Measurements from ENCODE around the gene ILKAP. TPM values are rescaled to one million over a fixed set of nuclear protein-coding genes. Genes with fewer than 3 reads are reported as not detected.

The ILKAP gene
- total RNA-seq, 1 experiment from 2014 or later, result 31.6 TPM

DNA sequence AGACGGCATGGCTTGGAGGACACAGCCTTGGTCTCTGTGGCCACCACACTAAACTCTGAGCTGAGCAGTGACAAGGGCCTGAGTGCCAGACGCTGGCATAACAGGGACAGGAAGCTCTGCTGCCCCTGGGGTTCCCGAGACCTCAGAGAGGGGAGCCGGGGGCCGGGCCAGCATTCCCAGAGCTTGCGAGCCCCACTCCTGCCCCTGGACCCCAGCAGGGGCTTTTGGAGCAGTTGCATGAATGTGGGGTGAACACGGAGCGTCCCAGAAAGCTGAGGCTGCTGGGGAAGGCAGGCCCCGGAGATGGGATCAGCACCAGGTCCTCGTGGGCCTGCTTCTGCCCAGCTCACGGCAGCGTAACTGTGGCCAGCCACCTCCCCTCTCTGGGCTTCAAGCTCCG lies 52.3 kb downstream of the ILKAP start:
- H3K27me3 ChIP-seq (replicated peaks; ENCODE audit: control insufficient read depth, insufficient read depth, low read length), result no peaks in the 10 kb centered on the region
- no peak overlapping the region for H3K4me3 ChIP-seq (ENCODE audit: low read depth, low read length)
- no peaks in the 10 kb centered on the region for H3K36me3 ChIP-seq (ENCODE audit: control insufficient read depth, insufficient read depth, low read length)
- H3K9me3 ChIP-seq, result no peaks in the 10 kb centered on the region
- no TSS peak for BruUV-seq (replicated peaks)
- intact Hi-C loops (cut with micrococcal nuclease; ENCODE audit: unreplicated experiment), result loop anchor here (10.0 kb wide), 1 partner anchor 296 kb away; the partner anchor contains the start of gene RAMP1
- no peaks in the 10 kb centered on the region for H3K27me3 Mint-ChIP-seq (ENCODE audit: insufficient read depth, unreplicated experiment)
- ChIA-PET CTCF (no interaction called here), POLR2A (no interaction called here)
- no peak overlapping the region for H3K4me3 Mint-ChIP-seq (ENCODE audit: unreplicated experiment)
- no peak overlapping the region for H3K27ac Mint-ChIP-seq (ENCODE audit: unreplicated experiment)
- no peaks in the 10 kb centered on the region for H3K4me1 ChIP-seq
- H3K9me3 Mint-ChIP-seq (ENCODE audit: unreplicated experiment), result no peaks in the 10 kb centered on the region
- TF ChIP-seq, protein P1, sequence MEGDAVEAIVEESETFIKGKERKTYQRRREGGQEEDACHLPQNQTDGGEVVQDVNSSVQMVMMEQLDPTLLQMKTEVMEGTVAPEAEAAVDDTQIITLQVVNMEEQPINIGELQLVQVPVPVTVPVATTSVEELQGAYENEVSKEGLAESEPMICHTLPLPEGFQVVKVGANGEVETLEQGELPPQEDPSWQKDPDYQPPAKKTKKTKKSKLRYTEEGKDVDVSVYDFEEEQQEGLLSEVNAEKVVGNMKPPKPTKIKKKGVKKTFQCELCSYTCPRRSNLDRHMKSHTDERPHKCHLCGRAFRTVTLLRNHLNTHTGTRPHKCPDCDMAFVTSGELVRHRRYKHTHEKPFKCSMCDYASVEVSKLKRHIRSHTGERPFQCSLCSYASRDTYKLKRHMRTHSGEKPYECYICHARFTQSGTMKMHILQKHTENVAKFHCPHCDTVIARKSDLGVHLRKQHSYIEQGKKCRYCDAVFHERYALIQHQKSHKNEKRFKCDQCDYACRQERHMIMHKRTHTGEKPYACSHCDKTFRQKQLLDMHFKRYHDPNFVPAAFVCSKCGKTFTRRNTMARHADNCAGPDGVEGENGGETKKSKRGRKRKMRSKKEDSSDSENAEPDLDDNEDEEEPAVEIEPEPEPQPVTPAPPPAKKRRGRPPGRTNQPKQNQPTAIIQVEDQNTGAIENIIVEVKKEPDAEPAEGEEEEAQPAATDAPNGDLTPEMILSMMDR (IDR thresholded peaks at IDR 0.05; ENCODE audit: insufficient read depth in 1 of 2, low read depth in 1 of 2, low read length in 1 of 2, severe bottlenecking in 1 of 2, unreplicated experiment in 1 of 2), result no peak
- no peaks in the 10 kb centered on the region for H3K4me1 Mint-ChIP-seq (ENCODE audit: low read depth, unreplicated experiment)
- DNase-seq, result no peak
- H3K36me3 Mint-ChIP-seq (ENCODE audit: insufficient read depth, unreplicated experiment), result peaks cover 4% of the 10 kb centered on the region

DNA sequence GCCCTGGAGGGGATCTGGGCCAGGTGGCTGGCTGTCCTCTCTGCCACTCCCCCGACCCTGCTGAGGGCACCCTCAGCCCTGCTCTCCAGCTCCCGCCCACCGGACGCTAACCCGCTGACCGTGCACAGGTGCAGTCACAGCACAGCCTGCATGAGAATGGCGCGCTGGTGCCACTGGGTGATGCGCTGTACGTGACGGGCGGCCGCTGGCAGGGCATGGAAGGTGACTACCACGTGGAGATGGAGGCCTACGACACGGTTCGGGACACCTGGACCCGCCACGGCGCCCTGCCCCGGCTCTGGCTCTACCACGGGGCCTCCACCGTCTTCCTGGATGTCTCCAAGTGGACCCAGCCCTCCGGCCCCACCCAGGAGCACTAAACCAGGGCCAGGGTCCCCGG lies 52.8 kb downstream of the ILKAP start:
- H3K4me3 Mint-ChIP-seq (ENCODE audit: unreplicated experiment), result no peak overlapping the region
- no peak for DNase-seq

DNA sequence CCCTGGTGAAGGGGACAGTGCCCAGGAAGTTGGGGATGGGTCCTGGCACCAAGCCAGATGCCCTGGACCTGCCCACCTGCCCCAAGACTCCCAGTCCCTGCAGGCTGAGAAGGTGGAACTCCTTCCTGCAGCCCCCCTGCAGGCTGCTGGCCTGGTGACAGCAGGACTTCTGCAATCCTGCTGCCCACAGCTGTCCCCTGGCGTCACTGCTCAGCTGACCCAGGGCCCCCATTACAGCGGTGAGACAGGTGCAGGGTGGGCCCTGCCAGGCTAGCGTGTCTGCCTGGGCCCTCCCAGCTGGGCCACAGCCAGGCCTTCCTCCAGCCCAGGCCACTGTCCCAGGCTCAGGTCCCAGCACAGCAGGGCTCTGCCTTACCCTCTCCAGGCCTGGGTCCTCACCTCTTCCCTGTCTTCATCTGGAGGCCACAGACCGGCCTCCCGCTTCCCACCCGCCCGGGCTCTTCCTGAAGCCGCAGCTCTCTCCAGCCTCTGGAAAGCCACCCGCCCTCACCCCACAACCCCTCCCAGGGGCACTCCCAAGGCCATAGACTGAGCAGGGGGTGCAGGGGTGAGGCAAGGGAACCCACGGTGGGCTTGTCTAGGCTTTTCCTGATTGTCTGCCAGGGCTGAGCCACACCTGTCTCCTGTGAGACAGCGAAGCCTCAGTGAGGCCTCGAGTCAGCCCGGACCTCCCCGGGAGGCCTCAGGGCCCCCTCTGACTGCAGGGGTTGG lies 53.5 kb downstream of the ILKAP start:
- Histone ChIP-seq H3K9me3 (no peaks in the 10 kb centered on the region), H3K4me3 (ENCODE audit: low read depth, low read length) (no peak overlapping the region), H3K36me3 (ENCODE audit: control insufficient read depth, insufficient read depth, low read length) (no peaks in the 10 kb centered on the region), H3K4me1 (no peaks in the 10 kb centered on the region), H3K27me3 (replicated peaks; ENCODE audit: control insufficient read depth, insufficient read depth, low read length) (no peaks in the 10 kb centered on the region)
- BruUV-seq (replicated peaks), result no TSS peak
- POLR2A ChIA-PET, result no interaction called here
- no peaks in the 10 kb centered on the region for H3K4me1 Mint-ChIP-seq (ENCODE audit: low read depth, unreplicated experiment)
- CTCF ChIA-PET, result no interaction called here
- intact Hi-C loops (cut with micrococcal nuclease; ENCODE audit: unreplicated experiment), result loop anchor here (10.0 kb wide), 1 partner anchor 295 kb away; the partner anchor contains the start of gene RAMP1
- no peak overlapping the region for H3K27ac Mint-ChIP-seq (ENCODE audit: unreplicated experiment)
- H3K36me3 Mint-ChIP-seq (ENCODE audit: insufficient read depth, unreplicated experiment), result peaks cover 4% of the 10 kb centered on the region
- H3K4me3 Mint-ChIP-seq (ENCODE audit: unreplicated experiment), result no peak overlapping the region
- H3K27me3 Mint-ChIP-seq (ENCODE audit: insufficient read depth, unreplicated experiment), result no peaks in the 10 kb centered on the region
- H3K9me3 Mint-ChIP-seq (ENCODE audit: unreplicated experiment), result no peaks in the 10 kb centered on the region
- DNase-seq, result no peak
- TF ChIP-seq, protein P1 (IDR thresholded peaks at IDR 0.05; ENCODE audit: insufficient read depth in 1 of 2, low read depth in 1 of 2, low read length in 1 of 2, severe bottlenecking in 1 of 2, unreplicated experiment in 1 of 2), result no peak

More for the DNA sequence above, 52.8 kb downstream of the ILKAP start:
- no TSS peak for BruUV-seq (replicated peaks)
- H3K27ac Mint-ChIP-seq (ENCODE audit: unreplicated experiment), result no peak overlapping the region
- peaks cover 4% of the 10 kb centered on the region for H3K36me3 Mint-ChIP-seq (ENCODE audit: insufficient read depth, unreplicated experiment)
- no peaks in the 10 kb centered on the region for H3K9me3 ChIP-seq
- intact Hi-C loops (cut with micrococcal nuclease; ENCODE audit: unreplicated experiment), result loop anchor here (10.0 kb wide), 1 partner anchor 296 kb away; the partner anchor contains the start of gene RAMP1
- CTCF ChIA-PET, result no interaction called here
- no peaks in the 10 kb centered on the region for H3K9me3 Mint-ChIP-seq (ENCODE audit: unreplicated experiment)
- H3K4me1 ChIP-seq, result no peaks in the 10 kb centered on the region
- H3K27me3 Mint-ChIP-seq (ENCODE audit: insufficient read depth, unreplicated experiment), result no peaks in the 10 kb centered on the region
- H3K36me3 ChIP-seq (ENCODE audit: control insufficient read depth, insufficient read depth, low read length), result no peaks in the 10 kb centered on the region
- H3K27me3 ChIP-seq (replicated peaks; ENCODE audit: control insufficient read depth, insufficient read depth, low read length), result no peaks in the 10 kb centered on the region
- TF ChIP-seq, protein P1 (IDR thresholded peaks at IDR 0.05; ENCODE audit: insufficient read depth in 1 of 2, low read depth in 1 of 2, low read length in 1 of 2, severe bottlenecking in 1 of 2, unreplicated experiment in 1 of 2), result no peak
- H3K4me1 Mint-ChIP-seq (ENCODE audit: low read depth, unreplicated experiment), result no peaks in the 10 kb centered on the region
- POLR2A ChIA-PET, result no interaction called here
- H3K4me3 ChIP-seq (ENCODE audit: low read depth, low read length), result no peak overlapping the region
